GM13976 (cell line): ENCODE results near the gene IFT57.

Experiments used
- DNase-seq: peaks from one replicate; pipeline ENCODE4 v3.0.0; 2012; ENCODE audit warnings: low spot score
- in situ Hi-C: fragments of 300-500 bp; cut with MboI; formaldehyde crosslinking; loops from one replicate; pipeline ENCODE4 v1.12.0; 2022; ENCODE audit warnings: low sequenced_read_pairs, mixed read lengths, inconsistent platforms; ENCODE audit not compliant: unreplicated experiment
- TF ChIP-seq, protein P1 (sequence below): IDR thresholded peaks from 2 replicates; pipeline ENCODE4 v1.5.1; 2012; ENCODE audit warnings: borderline replicate concordance, mild to moderate bottlenecking; ENCODE audit not compliant: insufficient read depth; ENCODE audit errors: extremely low read depth, missing control alignments, control extremely low read depth

The IFT57 gene

DNA sequence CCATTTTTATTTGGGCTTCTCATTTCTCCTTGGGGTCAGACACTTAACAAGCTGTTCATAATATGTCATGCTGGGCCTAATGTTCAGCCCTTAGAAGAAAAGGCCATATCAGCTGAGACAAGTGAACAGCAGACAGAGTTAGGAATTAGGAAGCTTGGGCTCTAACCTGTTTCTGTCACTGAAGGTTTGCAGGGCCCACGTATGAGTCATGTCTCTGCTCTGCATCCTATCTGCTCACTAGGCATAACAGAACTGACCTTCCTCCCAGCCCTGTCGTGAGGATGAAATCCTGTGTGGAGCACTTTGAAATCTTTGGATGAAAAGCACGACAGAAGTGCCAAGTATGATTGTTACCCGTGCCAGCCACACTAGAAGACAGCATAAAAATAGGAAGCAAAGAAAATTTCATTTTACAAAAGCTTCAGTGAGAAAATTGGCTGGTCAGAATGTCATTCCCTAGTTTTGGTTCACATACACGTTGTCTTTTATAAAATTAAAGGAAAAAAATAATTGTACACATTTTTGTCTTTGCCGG is 104.9 kb downstream of the IFT57 start:
- TF ChIP-seq, protein P1, sequence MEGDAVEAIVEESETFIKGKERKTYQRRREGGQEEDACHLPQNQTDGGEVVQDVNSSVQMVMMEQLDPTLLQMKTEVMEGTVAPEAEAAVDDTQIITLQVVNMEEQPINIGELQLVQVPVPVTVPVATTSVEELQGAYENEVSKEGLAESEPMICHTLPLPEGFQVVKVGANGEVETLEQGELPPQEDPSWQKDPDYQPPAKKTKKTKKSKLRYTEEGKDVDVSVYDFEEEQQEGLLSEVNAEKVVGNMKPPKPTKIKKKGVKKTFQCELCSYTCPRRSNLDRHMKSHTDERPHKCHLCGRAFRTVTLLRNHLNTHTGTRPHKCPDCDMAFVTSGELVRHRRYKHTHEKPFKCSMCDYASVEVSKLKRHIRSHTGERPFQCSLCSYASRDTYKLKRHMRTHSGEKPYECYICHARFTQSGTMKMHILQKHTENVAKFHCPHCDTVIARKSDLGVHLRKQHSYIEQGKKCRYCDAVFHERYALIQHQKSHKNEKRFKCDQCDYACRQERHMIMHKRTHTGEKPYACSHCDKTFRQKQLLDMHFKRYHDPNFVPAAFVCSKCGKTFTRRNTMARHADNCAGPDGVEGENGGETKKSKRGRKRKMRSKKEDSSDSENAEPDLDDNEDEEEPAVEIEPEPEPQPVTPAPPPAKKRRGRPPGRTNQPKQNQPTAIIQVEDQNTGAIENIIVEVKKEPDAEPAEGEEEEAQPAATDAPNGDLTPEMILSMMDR = no peak
- no peak for DNase-seq
- in situ Hi-C loops = no loop called here

DNA sequence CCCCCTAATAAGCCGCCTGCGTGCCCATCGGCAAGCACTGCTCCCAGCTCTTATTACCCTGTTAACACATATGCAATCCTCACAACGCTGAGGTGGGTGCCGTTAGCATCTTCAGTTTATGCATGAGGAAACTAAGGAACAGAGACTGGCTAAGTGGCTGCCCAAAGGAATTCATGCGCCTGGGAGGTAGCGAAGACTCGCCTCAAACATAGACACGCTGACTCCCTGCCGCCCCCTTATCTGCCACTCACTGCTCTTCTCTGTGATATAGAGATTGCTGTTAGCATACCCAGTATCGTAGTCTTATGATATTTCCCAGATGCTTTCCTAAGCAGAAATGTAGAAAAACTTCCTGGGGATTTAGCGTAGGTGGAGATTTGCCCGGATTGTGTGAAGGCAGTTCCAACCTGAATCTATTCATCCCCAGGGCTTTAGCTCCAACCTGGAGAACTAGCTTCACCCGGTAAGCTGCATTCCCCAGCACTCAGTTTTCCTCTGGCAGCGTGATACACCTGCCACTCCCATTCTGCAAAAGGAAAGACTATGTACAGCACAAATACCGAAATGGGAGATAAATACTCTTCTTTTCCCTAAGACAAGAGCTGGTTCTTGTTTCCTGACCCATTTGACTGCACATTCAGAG is 107.7 kb downstream of the IFT57 start:
- DNase-seq = no peak
- in situ Hi-C loops = no loop called here
- TF ChIP-seq, protein P1 = no peak

DNA sequence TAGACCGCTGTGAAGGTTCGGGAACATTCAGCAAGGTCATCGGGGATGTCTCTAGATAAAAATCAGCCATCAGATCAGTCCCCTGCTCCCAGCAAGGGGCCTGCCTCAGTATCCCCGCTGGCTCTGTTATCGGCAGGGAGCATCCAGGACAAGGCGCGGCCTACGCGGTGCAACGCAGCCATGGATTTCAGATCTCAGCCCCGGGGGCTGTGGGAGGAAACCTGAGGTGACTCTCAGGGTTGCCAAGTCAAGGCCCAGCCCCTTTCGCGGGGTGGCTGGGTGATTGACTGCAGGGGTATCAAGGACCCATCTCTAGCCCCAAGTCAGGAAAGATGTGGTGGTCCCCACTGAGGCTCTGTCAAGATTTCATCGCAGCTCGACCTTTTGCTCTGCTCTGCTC is 108.2 kb downstream of the IFT57 start:
- TF ChIP-seq, protein P1 = no peak
- in situ Hi-C loops = no loop called here

DNA sequence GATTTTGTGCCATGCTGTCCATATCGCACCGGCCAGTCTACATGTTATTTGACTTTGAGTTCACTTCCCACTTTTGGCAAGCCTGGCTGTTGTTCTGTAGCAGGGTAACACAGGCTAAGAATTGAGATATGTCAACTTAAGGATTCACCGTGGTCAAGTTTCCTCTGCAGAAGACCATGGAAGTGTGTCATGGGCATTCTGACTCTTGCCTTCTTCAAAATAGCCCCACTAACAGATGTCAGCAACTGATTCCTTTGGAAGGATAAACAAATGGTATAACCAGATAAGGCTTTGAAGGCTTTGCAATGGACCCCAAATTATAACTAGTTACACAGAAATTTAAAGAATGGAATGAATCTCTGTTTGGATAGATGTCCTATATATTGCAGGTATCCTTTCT is 111.3 kb downstream of the IFT57 start:
- TF ChIP-seq, protein P1 = no peak
- no peak for DNase-seq
- in situ Hi-C loops = no loop called here

More for the DNA sequence above, 108.2 kb downstream of the IFT57 start:
- DNase-seq = no peak
